C4-2B (cell line): ENCODE data around the gene KRT76.

ENCODE experiments used
- ZFX ChIP-seq: fragments of 450-650 bp; IDR thresholded peaks from 2 replicates; pipeline ENCODE4 v1.6.1; 2017
- TF ChIP-seq, protein P1 (sequence below): fragments of 450-650 bp; conservative IDR thresholded peaks from 2 replicates; pipeline ENCODE4 v1.5.1; 2017; ENCODE audit warnings: mild to moderate bottlenecking

DNA sequence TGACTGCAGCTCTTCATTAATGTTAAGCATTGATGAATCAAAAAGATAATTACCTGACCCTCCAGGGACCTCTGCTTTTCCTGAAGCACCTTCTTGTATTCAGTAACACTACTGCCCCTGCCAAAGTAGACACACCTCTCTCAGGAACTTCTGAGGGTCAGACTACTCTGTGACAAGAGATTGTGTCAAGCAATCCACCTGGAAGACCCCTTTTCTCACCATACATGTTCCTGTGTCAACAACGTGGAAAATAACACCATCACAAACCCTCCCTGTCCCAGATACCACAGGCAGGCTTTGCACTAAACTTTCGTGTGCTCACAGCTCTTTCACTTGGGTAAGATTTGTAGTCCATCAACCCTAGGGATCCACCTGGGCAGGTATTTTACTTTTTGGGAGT, 13.2 kb downstream of the KRT76 start:
- TF ChIP-seq, protein P1, sequence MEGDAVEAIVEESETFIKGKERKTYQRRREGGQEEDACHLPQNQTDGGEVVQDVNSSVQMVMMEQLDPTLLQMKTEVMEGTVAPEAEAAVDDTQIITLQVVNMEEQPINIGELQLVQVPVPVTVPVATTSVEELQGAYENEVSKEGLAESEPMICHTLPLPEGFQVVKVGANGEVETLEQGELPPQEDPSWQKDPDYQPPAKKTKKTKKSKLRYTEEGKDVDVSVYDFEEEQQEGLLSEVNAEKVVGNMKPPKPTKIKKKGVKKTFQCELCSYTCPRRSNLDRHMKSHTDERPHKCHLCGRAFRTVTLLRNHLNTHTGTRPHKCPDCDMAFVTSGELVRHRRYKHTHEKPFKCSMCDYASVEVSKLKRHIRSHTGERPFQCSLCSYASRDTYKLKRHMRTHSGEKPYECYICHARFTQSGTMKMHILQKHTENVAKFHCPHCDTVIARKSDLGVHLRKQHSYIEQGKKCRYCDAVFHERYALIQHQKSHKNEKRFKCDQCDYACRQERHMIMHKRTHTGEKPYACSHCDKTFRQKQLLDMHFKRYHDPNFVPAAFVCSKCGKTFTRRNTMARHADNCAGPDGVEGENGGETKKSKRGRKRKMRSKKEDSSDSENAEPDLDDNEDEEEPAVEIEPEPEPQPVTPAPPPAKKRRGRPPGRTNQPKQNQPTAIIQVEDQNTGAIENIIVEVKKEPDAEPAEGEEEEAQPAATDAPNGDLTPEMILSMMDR = no peak
- TF ChIP-seq ZFX = no peak
